ENCODE data around the gene PRKAR1B.

The PRKAR1B gene

GRCh38 chr7:544338-545221 lies 182.5 kb downstream of the PRKAR1B start:
- TF ChIP-seq CTCF (conservative IDR thresholded peaks at IDR 0.05; ENCODE audit: low read depth): no peak
- H3K27ac ChIP-seq: peak overlapping the region; percentile 81; the same call in 1 of the 2 replicates
- no peak for DNase-seq (ENCODE audit: low spot score)
- ChIA-PET CTCF (interaction anchor here (0.7 kb wide), 2 partner anchors 114 to 1814 kb away, joined by 4 read pairs; no protein-coding TSS in a partner anchor), POLR2A (ENCODE audit: low non-redundant PET) (no interaction called here)

- TF ChIP-seq CTCF (conservative IDR thresholded peaks at IDR 0.05; ENCODE audit: low read depth): no peak
- H3K27ac ChIP-seq: peak overlapping the region; percentile 81
- CTCF ChIA-PET: no interaction called here
- POLR2A ChIA-PET (ENCODE audit: low non-redundant PET): no interaction called here
- no peak for DNase-seq (ENCODE audit: low spot score)
These were observed 183.4 kb downstream of the PRKAR1B start for GRCh38 chr7:543501-544337.

- DNase-seq (ENCODE audit: low spot score): peak; percentile 80
- H3K27ac ChIP-seq: peak overlapping the region; percentile 81
- CTCF ChIA-PET: no interaction called here
- TF ChIP-seq CTCF (conservative IDR thresholded peaks at IDR 0.05; ENCODE audit: low read depth): no peak
- POLR2A ChIA-PET (ENCODE audit: low non-redundant PET): no interaction called here
These were observed 184.2 kb downstream of the PRKAR1B start for GRCh38 chr7:542713-543500.

GRCh38 chr7:542131-542712 lies 184.9 kb downstream of the PRKAR1B start:
- TF ChIP-seq CTCF (conservative IDR thresholded peaks at IDR 0.05; ENCODE audit: low read depth): no peak
- ChIA-PET CTCF (interaction anchor here (0.6 kb wide), 1 partner anchor 95 kb away, joined by 6 read pairs; no protein-coding TSS in a partner anchor), POLR2A (ENCODE audit: low non-redundant PET) (no interaction called here)
- H3K27ac ChIP-seq: peak overlapping the region; percentile 81
- no peak for DNase-seq (ENCODE audit: low spot score)

GRCh38 chr7:541661-542060 lies 185.4 kb downstream of the PRKAR1B start:
- POLR2A ChIA-PET (ENCODE audit: low non-redundant PET): no interaction called here
- no peak for DNase-seq (ENCODE audit: low spot score)
- TF ChIP-seq CTCF (conservative IDR thresholded peaks at IDR 0.05; ENCODE audit: low read depth): no peak
- H3K27ac ChIP-seq: peak overlapping the region; percentile 21; the same call in 1 of the 2 replicates
- CTCF ChIA-PET: interaction anchor here (0.6 kb wide), 1 partner anchor 95 kb away, joined by 6 read pairs; no protein-coding TSS in a partner anchor

All from RWPE1 (cell line).